HFFc6 (cell line): Measurements from ENCODE around the gene STXBP1. TPM values are rescaled to one million over a fixed set of nuclear protein-coding genes. Genes with fewer than 3 reads are reported as not detected.

Experiments
- DNase-seq: peaks from one replicate; pipeline ENCODE4 v3.0.0-alpha.2; 2018
- H3K27ac Mint-ChIP-seq: 2 replicates; pipeline ENCODE4 v1.8.0; 2020; ENCODE audit warnings: mild to moderate bottlenecking, mixed read lengths
- H3K27me3 Mint-ChIP-seq: 2 replicates; pipeline ENCODE4 v1.8.0; 2021; ENCODE audit warnings: mild to moderate bottlenecking, moderate library complexity, mixed read lengths; ENCODE audit not compliant: insufficient read depth
- H3K36me3 Mint-ChIP-seq: 2 replicates; pipeline ENCODE4 v1.8.0; 2021; ENCODE audit warnings: low read depth, mixed read lengths
- H3K4me1 Mint-ChIP-seq: 2 replicates; pipeline ENCODE4 v1.8.0; 2020; ENCODE audit warnings: low read depth, mixed read lengths
- H3K4me3 Mint-ChIP-seq: 2 replicates; pipeline ENCODE4 v1.8.0; 2020; ENCODE audit warnings: mild to moderate bottlenecking, moderate library complexity, mixed read lengths
- H3K9me3 Mint-ChIP-seq: 2 replicates; pipeline ENCODE4 v1.8.0; 2020; ENCODE audit warnings: mild to moderate bottlenecking, mixed read lengths
- CTCF ChIP-seq: fragments of 200-600 bp; sonication (generic); IDR thresholded peaks from 2 replicates; pipeline ENCODE4 v1.5.0; 2021; ENCODE audit warnings: antibody characterized with exemption, mild to moderate bottlenecking
- total RNA-seq, 6 experiments: library from RNA; stranded (reverse); fragmentation: NEBNext Ultra II Directional; extraction: Animal tissue kit (Norgen Biotek cat#: 25700); gene quantifications; 2 replicates in 1 of 6; 3 replicates in 5 of 6; pipeline ENCODE4 v1.2.3, GENCODE V29; 2021

Gene STXBP1
- total RNA-seq, 6 experiments from 2014 or later = 61.9 to 90.7 (median 73.6) TPM

DNA sequence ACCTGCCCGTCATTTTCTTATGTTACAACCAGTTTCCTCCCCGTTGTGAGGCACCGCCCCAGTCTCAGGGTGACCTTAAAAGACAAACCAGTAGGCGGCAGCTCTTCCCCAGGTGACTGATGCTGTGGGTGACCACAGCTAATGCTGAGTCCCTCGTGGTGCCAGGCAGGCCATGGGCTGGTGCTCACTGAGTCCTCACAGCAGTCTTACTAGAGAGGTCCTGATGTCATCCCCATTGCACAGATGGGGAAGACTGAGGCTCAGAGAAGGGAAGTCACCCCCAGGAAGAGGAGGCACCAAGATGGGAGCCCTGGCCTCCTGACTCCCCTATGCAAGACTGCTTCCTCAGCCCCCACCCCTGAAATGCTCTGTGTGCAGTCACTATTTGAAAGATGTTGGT is 95.7 kb downstream of the STXBP1 start:
- no peak for DNase-seq
- peaks cover 4% of the 10 kb centered on the region; the same call in 1 of the 2 replicates for H3K9me3 Mint-ChIP-seq
- no peak overlapping the region for H3K27ac Mint-ChIP-seq
- peaks cover 9% of the 10 kb centered on the region; the same call in 1 of the 2 replicates for H3K36me3 Mint-ChIP-seq
- peaks cover 5% of the 10 kb centered on the region for H3K27me3 Mint-ChIP-seq
- H3K4me1 Mint-ChIP-seq = no peaks in the 10 kb centered on the region
- H3K4me3 Mint-ChIP-seq = no peak overlapping the region
- TF ChIP-seq CTCF = no peak

GRCh38 chr9:127708952-127709587 is 97.0 kb downstream of the STXBP1 start:
- Mint-ChIP-seq H3K9me3 (peaks cover 4% of the 10 kb centered on the region; the same call in 1 of the 2 replicates), H3K27ac (no peak overlapping the region), H3K4me3 (no peak overlapping the region), H3K27me3 (peaks cover 5% of the 10 kb centered on the region), H3K4me1 (no peaks in the 10 kb centered on the region), H3K36me3 (peaks cover 9% of the 10 kb centered on the region; the same call in 1 of the 2 replicates)
- no peak for TF ChIP-seq CTCF
- no peak for DNase-seq

- Mint-ChIP-seq H3K9me3 (peaks cover 4% of the 10 kb centered on the region; the same call in 1 of the 2 replicates), H3K4me1 (0 out of 2 replicates have a peak, but pooled peaks cover 4% of the 10 kb centered on the region), H3K36me3 (peaks cover 9% of the 10 kb centered on the region; the same call in 1 of the 2 replicates), H3K27ac (no peak overlapping the region), H3K27me3 (peaks cover 2% of the 10 kb centered on the region; the same call in 1 of the 2 replicates), H3K4me3 (no peak overlapping the region)
- no peak for DNase-seq
- no peak for TF ChIP-seq CTCF
Measured at GRCh38 chr9:127710204-127710783, 98.2 kb downstream of the STXBP1 start.

DNA sequence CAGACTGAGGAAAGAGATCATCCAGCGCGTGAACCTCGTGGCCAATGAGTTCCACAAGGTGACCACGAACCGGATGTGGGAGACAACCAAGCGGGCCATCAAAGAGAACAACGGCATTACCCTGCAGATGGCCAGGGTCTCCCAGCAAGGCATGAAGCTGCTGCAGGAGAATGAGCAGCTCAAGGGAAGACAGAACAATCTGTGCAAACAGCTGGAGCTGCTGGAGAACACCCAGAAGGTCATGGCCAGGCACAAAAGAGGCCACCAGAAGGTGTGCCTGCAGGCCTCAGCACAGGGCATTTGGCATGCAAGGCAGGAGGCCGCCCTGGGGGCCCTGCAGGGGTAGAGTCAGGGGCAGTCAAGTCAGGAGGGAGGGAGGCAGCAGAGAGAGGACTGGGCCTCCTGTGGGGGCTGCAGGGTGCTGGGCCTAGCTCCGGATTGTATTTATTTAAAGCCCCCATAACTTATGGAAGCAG is 99.2 kb downstream of the STXBP1 start:
- Mint-ChIP-seq H3K4me3 (no peak overlapping the region), H3K9me3 (peaks cover 4% of the 10 kb centered on the region; the same call in 1 of the 2 replicates), H3K27me3 (peaks cover 5% of the 10 kb centered on the region; the same call in 1 of the 2 replicates), H3K4me1 (peaks cover 10% of the 10 kb centered on the region), H3K36me3 (peaks cover 9% of the 10 kb centered on the region; the same call in 1 of the 2 replicates), H3K27ac (no peak overlapping the region)
- no peak for DNase-seq
- no peak for TF ChIP-seq CTCF

GRCh38 chr9:127711831-127712274 is 99.8 kb downstream of the STXBP1 start:
- Mint-ChIP-seq H3K36me3 (peaks cover 9% of the 10 kb centered on the region; the same call in 1 of the 2 replicates), H3K4me1 (peaks cover 11% of the 10 kb centered on the region), H3K27me3 (peaks cover 5% of the 10 kb centered on the region; the same call in 1 of the 2 replicates), H3K27ac (no peak overlapping the region), H3K9me3 (peaks cover 4% of the 10 kb centered on the region; the same call in 1 of the 2 replicates), H3K4me3 (no peak overlapping the region)
- DNase-seq = no peak
- no peak for TF ChIP-seq CTCF
